ENCODE data around the gene TLCD3B. TPM values are rescaled to one million over a fixed set of nuclear protein-coding genes. Genes with fewer than 3 reads are reported as not detected.
A peak's percentile ranks its signal among the peaks of the same experiment; 100 is the strongest.

TLCD3B gene
- total RNA-seq, 2 experiments from 2014 or later, result 4.3 to 17.6 TPM

DNA sequence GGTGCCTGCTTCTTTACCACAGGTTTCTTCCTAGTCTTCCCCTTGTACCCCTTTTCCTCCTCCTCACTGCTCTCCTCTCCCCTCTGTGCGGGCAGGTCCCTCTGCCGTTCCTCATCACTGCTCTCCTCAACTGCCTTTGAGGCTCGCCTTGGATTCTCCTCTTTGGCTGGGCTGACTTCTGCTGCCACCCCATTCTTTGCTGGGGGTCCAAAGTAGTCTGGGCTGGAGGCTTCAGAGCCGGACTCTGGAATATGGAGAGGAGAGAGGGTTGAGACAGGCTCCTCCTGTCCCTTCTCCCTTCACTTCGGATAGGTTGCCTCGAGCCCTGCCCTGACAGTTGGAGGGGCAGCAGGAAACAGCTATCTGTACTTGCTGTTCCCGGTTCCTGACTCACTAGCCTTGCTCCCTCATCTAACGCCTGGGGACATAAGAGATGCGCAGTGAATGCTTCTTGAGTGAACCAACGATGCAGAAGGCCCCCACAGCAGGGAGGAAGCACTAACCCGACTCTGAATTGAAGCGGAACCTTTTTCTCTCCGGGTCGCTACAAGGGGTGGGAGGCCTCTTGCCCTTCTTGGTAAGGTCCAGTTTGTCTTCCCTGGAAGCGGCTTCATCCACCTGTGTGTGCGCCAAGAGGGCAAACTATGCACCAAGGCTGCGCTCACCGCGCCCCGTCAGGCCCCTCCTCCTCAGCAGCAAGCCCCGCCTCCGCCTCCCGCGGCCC lies 36.3 kb downstream of the TLCD3B start:
- no TSS peak for BruUV-seq (replicated peaks)
- H2AFZ ChIP-seq (ENCODE audit: low read length), result peak overlapping the region; percentile 75; the same call in 1 of the 2 replicates
- no peaks in the 10 kb centered on the region for H3K9me2 ChIP-seq (ENCODE audit: insufficient read depth, low read length)
- ChIA-PET CTCF (ENCODE audit: unreplicated experiment) (no interaction called here), POLR2A (interaction anchor here (0.9 to 2.9 kb wide), 7 partner anchors 16 to 205 kb away, joined by 4 to 11 read pairs (median 5); partner anchors contain the start of genes KCTD13, KIF22, MAZ and TAOK2)
- peaks cover 64% of the 10 kb centered on the region for H3K36me3 ChIP-seq (ENCODE audit: insufficient read depth, low read length)
- H3K4me2 ChIP-seq (ENCODE audit: low read length), result peak overlapping the region; percentile 88
- no peaks in the 10 kb centered on the region for H3K9me3 ChIP-seq (ENCODE audit: low read length)
- peaks cover 27% of the 10 kb centered on the region for H3K4me1 ChIP-seq (ENCODE audit: insufficient read depth, low read length, poor library complexity, severe bottlenecking)
- TF ChIP-seq EZH2phosphoT487 (IDR thresholded peaks at IDR 0.05; ENCODE audit: borderline replicate concordance, low read depth, low read length), result no peak
- TF ChIP-seq, protein P1, sequence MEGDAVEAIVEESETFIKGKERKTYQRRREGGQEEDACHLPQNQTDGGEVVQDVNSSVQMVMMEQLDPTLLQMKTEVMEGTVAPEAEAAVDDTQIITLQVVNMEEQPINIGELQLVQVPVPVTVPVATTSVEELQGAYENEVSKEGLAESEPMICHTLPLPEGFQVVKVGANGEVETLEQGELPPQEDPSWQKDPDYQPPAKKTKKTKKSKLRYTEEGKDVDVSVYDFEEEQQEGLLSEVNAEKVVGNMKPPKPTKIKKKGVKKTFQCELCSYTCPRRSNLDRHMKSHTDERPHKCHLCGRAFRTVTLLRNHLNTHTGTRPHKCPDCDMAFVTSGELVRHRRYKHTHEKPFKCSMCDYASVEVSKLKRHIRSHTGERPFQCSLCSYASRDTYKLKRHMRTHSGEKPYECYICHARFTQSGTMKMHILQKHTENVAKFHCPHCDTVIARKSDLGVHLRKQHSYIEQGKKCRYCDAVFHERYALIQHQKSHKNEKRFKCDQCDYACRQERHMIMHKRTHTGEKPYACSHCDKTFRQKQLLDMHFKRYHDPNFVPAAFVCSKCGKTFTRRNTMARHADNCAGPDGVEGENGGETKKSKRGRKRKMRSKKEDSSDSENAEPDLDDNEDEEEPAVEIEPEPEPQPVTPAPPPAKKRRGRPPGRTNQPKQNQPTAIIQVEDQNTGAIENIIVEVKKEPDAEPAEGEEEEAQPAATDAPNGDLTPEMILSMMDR (conservative IDR thresholded peaks at IDR 0.05; ENCODE audit: low read length), result no peak
- H3K4me3 ChIP-seq (ENCODE audit: low read depth, low read length, poor library complexity, severe bottlenecking), result peak overlapping the region; percentile 85
- peaks cover 12% of the 10 kb centered on the region; the same call in 1 of the 2 replicates for H3K79me2 ChIP-seq (ENCODE audit: insufficient read depth, low read depth, low read length)
- intact Hi-C loops (cut with micrococcal nuclease; ENCODE audit: unreplicated experiment), result loop anchor here (5.0 to 10.0 kb wide), 2 partner anchors 187 to 380 kb away; partner anchors contain the start of genes MAZ, MYL11 and TBC1D10B
- peak overlapping the region; percentile 90 for H3K27ac ChIP-seq (ENCODE audit: low read depth, low read length, poor library complexity, severe bottlenecking)
- DNase-seq (ENCODE audit: low spot score), result no peak
- H4K20me1 ChIP-seq (ENCODE audit: insufficient read depth, low read length), result no peaks in the 10 kb centered on the region

DNA sequence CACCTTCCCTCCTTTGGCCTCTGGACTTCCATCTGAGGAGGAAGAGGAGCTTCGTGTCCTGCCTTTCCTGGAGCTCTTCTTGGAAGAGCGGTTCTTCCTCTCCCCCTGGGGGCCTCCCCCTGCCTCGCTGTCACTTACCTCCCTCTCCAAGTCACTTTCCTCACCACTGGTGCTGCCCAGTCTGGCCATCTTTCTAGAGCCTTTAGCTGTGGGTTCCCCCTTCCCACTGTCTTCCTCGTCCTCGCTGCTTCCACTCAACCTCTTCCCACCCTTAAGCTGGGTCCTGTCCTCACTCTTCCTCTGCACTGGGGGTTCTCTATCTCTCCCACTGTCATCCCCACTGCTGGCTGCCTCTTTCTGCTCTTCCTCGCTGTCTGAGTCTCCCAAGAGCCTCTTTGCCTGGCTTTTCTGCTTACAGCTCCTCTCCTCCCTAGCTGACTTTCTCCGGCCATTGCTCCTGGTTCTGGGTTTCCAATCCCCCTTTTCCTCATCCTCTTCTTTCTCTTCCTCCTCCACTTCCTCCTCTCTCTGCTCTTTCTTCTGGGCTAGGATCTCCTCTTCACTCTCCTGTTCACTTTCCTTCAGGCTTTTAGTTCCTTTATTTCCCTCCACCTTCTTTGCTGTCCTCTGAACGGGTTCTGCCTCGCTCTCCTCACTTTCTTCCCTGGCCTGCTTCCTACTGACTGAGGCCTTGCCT lies 37.0 kb downstream of the TLCD3B start:
- intact Hi-C loops (cut with micrococcal nuclease; ENCODE audit: unreplicated experiment), result loop anchor here (10.0 kb wide), 1 partner anchor 381 kb away; the partner anchor contains the start of genes MYL11 and TBC1D10B
- TSS peak; percentile 88 for BruUV-seq (replicated peaks)
- H4K20me1 ChIP-seq (ENCODE audit: insufficient read depth, low read length), result no peaks in the 10 kb centered on the region
- no peak for TF ChIP-seq EZH2phosphoT487 (IDR thresholded peaks at IDR 0.05; ENCODE audit: borderline replicate concordance, low read depth, low read length)
- TF ChIP-seq, protein P1 (conservative IDR thresholded peaks at IDR 0.05; ENCODE audit: low read length), result no peak
- no peak overlapping the region for H2AFZ ChIP-seq (ENCODE audit: low read length)
- peaks cover 12% of the 10 kb centered on the region; the same call in 1 of the 2 replicates for H3K79me2 ChIP-seq (ENCODE audit: insufficient read depth, low read depth, low read length)
- CTCF ChIA-PET (ENCODE audit: unreplicated experiment), result no interaction called here
- H3K4me1 ChIP-seq (ENCODE audit: insufficient read depth, low read length, poor library complexity, severe bottlenecking), result peaks cover 27% of the 10 kb centered on the region
- H3K27ac ChIP-seq (ENCODE audit: low read depth, low read length, poor library complexity, severe bottlenecking), result peak overlapping the region; percentile 90
- H3K9me3 ChIP-seq (ENCODE audit: low read length), result no peaks in the 10 kb centered on the region
- H3K36me3 ChIP-seq (ENCODE audit: insufficient read depth, low read length), result peaks cover 71% of the 10 kb centered on the region
- no peak for DNase-seq (ENCODE audit: low spot score)
- peak overlapping the region; percentile 88 for H3K4me2 ChIP-seq (ENCODE audit: low read length)
- POLR2A ChIA-PET, result interaction anchor here (1.3 to 2.9 kb wide), 3 partner anchors 21 to 68 kb away, joined by 4 to 11 read pairs (median 5); partner anchors contain the start of genes KCTD13, TAOK2 and TMEM219
- no peaks in the 10 kb centered on the region for H3K9me2 ChIP-seq (ENCODE audit: insufficient read depth, low read length)
- H3K4me3 ChIP-seq (ENCODE audit: low read depth, low read length, poor library complexity, severe bottlenecking), result peak overlapping the region; percentile 85
